Measurements from ENCODE around the gene CD9.
"Not testable (repeated sequence)": the region's sequence is repeated elsewhere in the genome, so short reads cannot be mapped to it uniquely, and the experiment has no call there.

The CD9 gene, protein sequence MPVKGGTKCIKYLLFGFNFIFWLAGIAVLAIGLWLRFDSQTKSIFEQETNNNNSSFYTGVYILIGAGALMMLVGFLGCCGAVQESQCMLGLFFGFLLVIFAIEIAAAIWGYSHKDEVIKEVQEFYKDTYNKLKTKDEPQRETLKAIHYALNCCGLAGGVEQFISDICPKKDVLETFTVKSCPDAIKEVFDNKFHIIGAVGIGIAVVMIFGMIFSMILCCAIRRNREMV

DNA sequence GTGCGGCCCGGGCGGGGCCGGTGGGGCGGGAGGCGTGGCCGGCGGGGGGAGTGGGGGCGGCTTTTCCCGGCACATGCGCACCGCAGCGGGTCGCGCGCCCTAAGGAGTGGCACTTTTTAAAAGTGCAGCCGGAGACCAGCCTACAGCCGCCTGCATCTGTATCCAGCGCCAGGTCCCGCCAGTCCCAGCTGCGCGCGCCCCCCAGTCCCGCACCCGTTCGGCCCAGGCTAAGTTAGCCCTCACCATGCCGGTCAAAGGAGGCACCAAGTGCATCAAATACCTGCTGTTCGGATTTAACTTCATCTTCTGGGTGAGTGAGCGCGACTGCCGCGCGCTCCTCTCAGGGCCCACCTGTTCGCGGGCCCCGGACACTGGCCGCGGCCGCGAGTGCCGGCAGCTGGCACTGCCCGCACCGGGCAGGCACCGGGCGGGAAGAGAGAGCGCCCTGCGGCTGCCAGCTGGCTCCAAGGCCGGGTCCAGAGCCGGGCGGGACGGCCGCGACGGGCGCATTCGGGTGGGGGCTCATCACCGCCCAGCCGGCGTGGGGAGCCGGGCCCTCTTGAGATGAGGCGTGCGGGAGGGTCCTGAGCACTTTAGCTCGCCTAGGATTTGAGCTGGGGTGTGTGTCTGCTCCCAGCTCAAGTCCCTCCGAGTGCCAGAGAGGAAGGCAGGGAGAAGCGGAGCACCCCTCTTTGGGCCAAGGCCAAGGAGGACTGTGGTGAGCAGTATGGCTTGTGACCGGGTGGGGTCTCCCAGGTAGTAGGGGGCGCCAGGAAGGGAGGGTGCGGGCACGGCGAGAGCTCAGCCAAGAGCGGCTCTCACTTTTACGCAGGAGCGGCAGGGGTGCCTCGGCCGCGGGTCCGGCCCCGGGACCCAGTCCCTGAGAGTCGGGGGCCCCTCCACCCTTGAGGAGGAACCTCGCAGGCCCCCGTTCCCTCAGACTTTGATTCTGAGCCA, at the start of gene CD9:
TSS of gene CD9 (plus strand) at position 145 of the 957 bp plus-strand sequence. CDS start at position 245, 100 bp downstream.
- no peak for DNase-seq (ENCODE audit: low read depth, low spot score)
- peak within 1 kb of the TSS; percentile 84 for H3K27ac ChIP-seq

GRCh38 chr12:6154730-6155459, 45.3 kb upstream of the CD9 start:
- H3K27ac ChIP-seq: no peak overlapping the region
- no peak for DNase-seq (ENCODE audit: low read depth, low spot score)

- no peak for DNase-seq (ENCODE audit: low read depth, low spot score)
- no peak overlapping the region for H3K27ac ChIP-seq
Observed at GRCh38 chr12:6157482-6157881, 42.7 kb upstream of the CD9 start.

DNA sequence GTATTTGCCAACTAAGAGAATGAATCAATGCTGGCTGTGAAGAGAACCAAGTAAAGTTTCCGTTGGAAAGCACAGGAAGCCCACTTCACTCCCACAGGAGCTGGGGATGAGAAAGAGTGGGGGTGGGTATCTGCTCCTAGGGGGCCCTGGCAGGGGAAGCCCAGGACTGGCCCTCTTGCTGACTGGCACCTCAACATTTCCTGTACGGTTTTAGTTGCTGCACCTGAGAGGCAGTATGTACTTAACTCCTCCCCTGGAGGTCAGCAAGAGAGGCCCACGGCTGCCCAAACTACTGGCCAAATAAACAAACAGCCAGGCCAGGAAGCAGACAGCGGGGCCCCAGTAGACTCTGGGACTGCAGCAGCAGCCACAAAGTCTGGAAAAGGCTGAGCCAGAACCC, 41.9 kb upstream of the CD9 start:
- DNase-seq (ENCODE audit: low read depth, low spot score): no peak
- no peak overlapping the region for H3K27ac ChIP-seq

- DNase-seq (ENCODE audit: low read depth, low spot score): no peak
- H3K27ac ChIP-seq: no peak overlapping the region
Observed at GRCh38 chr12:6158749-6159148, 41.5 kb upstream of the CD9 start.

GRCh38 chr12:6159166-6160011, 40.8 kb upstream of the CD9 start:
- DNase-seq (ENCODE audit: low read depth, low spot score); H3K27ac ChIP-seq: not testable (repeated sequence)

DNA sequence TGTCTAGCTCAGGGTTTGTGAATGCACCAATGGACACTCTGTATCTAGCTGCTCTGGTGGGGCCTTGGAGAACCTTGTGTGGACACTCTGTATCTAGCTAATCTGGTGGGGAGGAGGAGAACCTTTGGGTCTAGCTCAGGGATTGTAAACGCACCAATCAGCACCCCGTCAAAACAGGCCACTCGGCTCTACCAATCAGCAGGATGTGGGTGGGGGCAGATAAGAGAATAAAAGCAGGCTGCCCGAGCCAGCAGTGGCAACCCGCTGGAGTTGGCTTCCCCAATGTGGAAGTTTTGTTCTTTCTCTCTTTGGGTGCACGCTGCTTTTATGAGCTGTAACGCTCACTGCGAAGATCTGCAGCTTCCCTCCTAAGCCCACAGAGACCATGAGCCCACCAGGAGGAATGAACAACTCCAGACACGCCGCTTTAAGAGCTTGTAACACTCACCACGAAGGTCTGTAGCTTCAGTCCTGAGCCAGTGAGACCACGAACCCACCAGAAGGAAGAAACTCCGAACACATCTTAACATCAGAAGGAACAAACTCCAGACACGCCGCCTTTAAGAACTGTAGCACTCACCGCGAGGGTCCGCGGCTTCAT, 40.1 kb upstream of the CD9 start:
- H3K27ac ChIP-seq; DNase-seq (ENCODE audit: low read depth, low spot score): not testable (repeated sequence)

DNA sequence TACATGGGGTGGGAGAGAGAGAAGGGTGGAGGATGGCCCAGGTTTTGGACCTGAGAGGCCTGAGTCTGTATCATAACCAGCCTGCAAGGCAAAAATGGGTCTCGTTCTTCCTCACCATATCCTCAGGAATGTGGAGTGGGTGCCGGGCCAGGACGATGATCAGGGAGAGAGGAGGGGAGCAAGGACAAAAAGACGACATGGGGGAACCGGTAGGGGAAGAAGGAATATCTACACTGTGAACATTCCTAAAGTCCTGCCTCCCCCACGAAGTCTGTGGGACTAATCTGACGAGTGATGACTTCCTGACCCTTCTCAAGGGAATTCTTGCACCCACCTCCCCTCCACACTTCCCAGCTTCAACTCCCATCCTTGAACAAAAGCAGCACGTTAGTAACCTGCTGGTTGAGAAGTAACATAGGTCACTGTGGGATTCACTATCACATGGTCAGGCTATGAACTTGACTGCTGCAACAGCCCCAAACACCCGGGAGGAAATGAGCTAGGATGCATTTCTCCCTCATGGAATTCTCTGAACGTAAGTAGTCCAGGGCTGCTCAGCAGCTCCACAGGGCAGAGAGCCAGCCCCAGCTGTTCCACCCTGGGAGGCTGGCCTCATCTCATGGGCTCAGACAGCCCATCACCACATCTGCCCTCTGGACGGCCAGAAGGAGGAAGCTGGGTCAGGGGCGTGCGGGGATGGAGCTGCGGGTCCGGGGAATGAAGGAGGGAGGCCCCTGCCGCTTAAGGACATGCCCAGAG, 38.9 kb upstream of the CD9 start:
- DNase-seq (ENCODE audit: low read depth, low spot score): no peak
- H3K27ac ChIP-seq: no peak overlapping the region

GRCh38 chr12:6163416-6164060, 36.7 kb upstream of the CD9 start:
- DNase-seq (ENCODE audit: low read depth, low spot score): no peak

GRCh38 chr12:6165395-6165794, 34.8 kb upstream of the CD9 start:
- DNase-seq (ENCODE audit: low read depth, low spot score): no peak
- H3K27ac ChIP-seq: no peak overlapping the region

More at GRCh38 chr12:6163416-6164060, 36.7 kb upstream of the CD9 start:
- no peak overlapping the region for H3K27ac ChIP-seq

DNA sequence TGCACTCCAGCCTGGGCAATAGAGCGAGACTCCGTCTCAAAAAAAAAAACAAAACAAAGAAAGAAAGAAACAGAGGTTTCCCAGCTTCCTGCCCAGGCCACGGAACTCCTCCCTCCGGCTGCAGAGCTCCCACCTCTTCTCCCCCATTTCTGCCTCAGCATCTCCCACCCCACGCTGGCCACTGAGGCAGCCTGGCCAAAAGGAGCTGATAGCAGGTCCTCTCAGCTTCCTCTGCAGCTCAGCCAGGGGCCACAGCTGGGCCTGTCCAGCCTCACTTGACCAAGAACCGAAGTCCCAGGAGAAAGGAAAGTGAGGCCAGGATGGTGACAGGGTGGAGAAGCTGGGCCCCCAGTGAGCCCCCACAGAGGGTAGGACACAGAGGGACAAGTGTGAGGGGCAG, 33.4 kb upstream of the CD9 start:
- DNase-seq (ENCODE audit: low read depth, low spot score): no peak
- H3K27ac ChIP-seq: peak overlapping the region; percentile 94

DNA sequence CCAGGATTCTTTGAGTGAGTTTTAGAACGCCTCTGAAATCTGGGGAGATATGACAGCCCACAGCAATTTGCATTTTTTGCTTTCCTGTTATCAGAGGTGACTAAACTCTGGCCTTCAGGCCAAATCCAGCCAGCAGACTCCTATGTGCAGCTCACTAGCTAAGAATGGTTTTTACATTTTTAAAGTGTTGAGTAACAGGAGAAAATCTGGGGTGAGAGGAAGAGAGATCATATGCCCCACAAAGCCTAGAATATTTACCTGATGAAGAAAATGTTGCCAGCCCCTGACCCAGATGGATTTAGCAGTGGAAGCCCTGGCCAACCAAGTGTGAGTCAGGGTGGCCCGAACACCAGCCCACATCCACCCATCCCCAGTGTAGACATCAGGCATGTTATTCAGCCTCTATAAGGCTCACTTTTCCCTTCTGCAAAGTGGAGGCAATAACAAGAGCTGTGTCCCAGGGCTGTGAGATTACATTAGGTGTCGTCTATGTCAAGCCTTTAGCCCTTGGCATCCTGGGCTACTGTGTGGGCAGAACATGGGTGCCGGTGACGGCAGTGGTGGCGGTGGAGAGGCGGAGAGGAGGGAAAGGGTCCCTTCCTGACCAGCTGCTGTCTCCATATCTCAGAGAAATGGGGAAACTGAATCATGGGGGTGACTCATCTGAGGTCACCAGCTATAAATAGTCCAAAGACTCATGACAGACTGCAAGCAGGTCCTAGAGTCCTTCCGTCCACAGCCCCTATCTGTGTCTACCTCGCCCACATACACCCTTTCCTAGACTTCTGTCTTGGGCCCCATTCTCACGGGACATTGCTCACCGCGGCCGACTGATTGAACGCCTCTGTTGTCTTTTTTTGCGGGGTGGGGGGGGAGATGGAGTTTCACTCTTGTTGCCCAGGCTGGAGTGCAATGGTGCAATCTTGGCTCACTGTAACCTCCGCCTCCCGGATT, 32.6 kb upstream of the CD9 start:
- DNase-seq (ENCODE audit: low read depth, low spot score): peak; percentile 51
- H3K27ac ChIP-seq: peak overlapping the region; percentile 94

- no peak overlapping the region for H3K27ac ChIP-seq
- DNase-seq (ENCODE audit: low read depth, low spot score): no peak
Observed at GRCh38 chr12:6171409-6172015, 28.7 kb upstream of the CD9 start.

DNA sequence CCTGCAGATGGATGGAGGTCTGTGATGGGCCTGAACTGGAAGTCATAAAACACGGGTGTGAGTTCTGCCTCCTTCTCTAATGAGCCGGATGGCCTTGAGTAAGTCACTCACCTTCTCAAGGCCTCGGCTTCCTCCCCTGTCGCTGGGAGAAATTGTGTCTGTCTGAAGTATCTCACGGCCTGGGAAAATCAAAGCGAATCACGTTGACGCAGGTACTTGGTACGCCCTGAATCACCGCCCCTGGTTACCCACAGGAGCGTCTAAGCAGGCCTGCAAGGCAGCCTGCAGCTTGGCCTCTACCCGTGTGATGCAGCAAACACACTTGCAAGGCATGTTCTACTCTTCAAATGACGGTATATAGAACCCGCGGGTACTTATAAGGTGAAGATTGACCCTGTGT, 28.1 kb upstream of the CD9 start:
- no peak overlapping the region for H3K27ac ChIP-seq
- DNase-seq (ENCODE audit: low read depth, low spot score): no peak

DNA sequence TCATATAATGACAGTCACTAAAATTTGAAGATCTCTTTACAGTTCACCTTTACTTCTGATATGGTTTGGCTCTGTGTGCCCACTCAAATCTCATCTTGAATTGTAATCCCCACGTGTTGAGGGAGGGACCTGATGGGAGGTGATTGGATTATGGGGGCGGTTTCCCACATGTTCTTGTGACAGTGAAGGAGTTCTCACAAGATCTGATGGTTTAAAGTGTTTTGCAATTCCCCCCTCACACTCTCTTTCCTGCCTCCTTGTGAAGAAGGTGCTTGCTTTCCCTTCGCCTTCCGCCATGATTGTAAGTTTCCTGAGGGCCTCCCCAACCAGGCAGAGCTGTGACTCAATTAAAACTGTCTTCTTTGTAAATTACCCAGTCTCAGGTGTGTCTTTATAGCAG, 27.3 kb upstream of the CD9 start:
- no peak overlapping the region for H3K27ac ChIP-seq
- DNase-seq (ENCODE audit: low read depth, low spot score): no peak

- H3K27ac ChIP-seq: no peak overlapping the region
- no peak for DNase-seq (ENCODE audit: low read depth, low spot score)
Observed at GRCh38 chr12:6177642-6178358, 22.4 kb upstream of the CD9 start.

Measured in epithelial cell of prostate (primary cell).